DMS53 treated with DMSO at 0.1 percent for 48 hours (cell line): ENCODE data around the gene EPHB3.

ENCODE experiments used
- DNase-seq: peaks from one replicate; lab custom pipeline; 2025; ENCODE audit not compliant: unreplicated experiment; lab: John Stamatoyannopoulos, UW

EPHB3 gene

DNA sequence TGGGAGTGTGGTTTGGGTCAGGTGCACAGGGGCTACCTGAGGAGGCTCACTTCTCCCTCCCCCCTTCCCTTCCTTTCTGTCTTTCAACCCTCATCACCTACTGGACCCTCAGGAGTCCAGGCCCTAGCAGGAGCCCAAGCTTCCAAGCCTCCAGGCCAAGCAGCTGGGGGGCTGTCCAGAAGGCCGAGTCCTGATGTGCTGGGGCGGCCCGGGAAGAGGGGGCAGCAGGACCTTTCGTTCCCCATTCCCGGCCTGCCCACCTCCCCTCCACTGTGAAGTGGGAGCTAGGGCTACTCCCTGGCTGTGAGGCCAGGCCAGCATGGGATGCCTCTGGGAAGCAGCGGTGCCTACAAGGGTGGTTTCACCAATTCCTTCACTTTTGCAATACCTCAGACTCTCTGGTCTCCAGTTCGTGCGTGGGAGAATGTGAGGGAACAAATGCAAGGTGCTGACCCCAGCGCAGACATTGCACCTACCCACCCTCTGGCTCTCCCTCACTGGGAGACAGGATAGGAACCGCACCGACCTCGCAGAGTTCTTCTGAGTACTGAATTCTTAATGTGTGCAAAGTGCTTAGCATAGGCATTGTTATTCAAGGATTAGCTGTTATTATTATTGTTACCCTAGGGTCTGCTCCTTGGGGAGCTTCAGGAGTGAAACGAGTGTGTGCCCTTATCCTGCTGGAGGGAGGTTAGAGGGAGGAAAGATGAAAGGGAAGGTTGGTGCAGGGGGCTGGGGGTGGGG, 2.5 kb downstream of the EPHB3 start:
- DNase-seq = no peak

DNA sequence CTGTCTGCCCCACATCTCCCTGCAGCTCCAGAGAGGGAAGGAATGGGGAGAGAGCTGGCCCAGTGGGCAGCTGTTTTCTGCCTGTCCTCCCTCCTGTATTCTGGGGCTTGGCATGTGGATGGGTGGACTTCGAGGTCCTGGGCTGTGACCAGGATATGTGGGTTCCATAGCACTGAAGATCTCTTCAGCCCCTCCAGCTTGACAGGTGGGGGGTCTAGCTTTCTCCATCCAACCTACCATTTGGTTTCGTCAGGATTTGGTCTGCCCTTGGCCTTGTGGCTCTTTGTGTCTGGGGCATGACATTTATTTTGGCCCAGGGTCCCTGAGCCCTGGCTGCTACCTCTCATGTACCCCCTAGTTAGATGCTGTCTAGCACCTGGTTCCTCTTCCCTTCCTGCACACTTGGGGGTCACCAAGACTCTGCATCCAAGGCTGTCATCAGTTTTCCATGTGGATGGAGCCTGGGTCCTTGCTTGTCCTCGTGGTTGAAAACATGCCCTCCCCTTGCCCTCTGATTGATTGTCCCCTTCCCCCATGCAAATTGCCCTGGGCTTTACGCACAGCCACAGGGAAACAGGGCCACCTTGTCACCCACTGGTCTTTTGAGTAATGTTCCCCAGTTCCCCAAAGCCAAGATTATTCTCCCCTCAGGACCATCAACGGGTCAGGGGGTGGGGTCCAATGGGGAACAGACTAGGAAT, 3.2 kb downstream of the EPHB3 start:
- DNase-seq = no peak

DNA sequence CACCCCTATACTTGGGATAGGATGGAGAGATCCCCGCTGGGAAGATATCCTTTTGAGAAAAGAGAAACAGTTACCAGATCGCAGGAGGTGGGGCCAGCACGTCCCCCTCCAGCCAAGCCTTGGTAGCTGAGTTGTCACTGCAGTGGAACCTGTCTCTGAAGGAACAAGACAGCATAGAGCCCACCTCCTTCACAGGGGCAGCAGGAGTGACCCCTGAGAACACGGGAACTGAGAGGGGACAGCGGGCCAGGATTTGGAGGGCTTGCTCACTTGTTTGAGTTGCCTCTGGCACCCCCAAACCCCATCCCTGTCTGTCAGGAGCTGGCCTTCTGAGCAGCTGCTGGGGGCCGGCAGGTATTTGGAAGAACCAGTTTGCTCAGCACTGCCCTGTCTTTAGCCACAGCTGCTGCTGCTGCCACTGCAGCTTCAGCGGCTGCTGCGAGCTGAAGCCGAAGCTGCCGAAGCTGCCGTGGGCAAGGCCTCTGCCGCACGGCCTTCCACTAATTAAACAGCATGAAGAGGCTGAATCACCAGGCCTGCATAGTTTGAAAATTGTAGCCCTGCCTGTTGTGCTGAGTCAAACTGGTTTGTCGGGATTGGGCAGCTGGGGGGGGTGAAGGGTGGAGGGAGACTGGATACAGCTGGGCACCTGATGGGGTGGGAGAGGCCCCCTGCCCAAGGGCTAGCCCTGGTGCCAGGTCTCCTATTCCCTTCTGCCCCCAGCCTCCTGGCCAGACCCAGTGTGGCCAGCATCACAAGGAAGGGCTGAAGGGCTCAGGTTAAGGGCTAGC, 4.0 kb downstream of the EPHB3 start:
- peak; percentile 90 for DNase-seq

DNA sequence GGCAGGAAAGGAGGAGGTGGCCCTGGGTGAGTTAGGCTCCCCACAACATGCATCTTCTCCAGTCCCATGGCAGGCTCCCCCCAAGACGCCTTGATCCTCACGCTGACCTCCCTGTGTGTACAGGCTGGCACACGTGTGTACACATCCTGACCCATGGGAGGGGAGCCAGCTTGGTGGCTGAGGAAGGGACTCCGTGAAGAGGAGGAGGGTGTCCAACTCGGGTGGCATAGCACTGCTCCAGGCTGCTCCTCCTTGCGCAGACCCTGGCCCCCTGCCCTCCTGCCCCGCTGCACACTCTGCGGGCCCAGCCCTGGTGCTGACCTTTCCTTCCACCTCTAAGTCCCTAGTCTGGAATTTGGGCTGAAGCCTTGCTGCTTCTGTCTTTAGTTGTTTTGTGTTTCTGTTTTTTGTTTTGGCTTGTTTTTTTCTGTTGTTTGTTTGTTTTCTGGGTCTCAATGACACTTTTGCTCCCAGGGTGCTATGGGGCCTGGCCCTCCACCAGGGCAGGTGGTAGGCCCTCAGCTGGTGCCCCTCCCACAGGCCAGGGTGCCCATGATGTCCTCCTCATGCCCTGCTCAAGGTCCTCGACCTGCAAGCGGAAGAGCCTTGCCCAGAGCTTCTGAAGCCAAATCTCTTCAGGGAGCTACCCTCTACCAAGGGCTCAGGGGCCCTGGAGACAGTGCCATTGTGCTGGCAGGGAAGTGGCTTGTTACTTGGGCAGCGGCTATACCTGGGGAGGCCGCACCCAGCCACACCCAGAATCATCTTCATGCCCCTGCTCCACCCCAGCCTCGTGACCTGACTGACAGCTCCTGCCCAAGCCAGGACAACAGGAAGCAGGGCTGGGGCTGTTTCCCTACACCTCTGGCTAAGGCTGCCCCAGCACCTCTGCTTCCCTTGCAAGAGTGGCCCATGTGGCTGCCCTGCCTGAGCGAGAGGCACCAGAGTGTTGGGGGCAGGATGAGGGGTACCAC, 5.1 kb downstream of the EPHB3 start:
- no peak for DNase-seq

DNA sequence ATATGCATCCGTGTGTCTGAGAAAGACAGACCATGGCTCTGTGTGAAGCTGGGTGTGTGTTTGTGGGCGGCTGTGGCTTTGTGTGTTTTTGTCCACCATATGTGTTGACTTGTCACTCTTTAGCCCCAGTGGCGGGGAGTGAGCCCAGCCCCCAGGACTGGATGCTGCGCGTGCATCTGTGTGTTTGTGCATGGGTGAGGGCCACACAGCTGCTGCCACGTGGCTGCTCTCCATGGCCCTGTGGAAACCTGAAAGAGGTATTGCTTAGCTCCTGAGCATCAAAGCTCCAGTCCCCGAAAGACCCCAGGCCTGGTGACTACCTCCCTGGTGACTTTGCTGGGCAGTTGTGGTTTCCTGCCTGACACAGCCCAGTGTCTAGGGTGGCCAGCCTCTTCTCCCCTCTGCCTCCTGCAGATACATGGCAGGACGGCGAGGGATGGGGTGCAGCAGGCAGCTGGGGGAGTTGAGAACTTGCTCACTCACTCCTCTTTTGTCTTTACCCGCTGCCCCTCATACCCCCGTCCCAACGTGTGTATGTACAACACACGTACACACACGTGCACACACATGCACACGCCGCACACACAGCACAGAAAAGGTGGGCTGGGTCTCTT, 6.5 kb downstream of the EPHB3 start:
- no peak for DNase-seq

DNA sequence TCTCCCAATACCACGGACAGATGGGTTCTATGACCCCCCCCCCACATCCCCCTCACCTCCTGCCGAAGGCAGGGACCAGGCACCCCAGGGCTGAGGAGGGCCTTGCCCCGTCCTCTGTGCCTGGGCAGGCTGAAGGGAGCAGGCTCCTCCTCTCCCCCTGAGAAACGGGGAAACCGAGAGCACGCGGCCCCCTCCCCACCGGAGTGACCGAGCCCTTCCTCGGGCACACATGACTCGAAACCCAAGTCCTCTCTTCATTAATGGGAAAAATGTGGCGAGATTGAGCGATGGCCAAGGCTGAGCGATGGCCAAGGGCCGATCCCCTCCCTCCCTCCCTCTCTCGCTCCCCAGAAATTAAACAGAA, 7.0 kb downstream of the EPHB3 start:
- DNase-seq = no peak

DNA sequence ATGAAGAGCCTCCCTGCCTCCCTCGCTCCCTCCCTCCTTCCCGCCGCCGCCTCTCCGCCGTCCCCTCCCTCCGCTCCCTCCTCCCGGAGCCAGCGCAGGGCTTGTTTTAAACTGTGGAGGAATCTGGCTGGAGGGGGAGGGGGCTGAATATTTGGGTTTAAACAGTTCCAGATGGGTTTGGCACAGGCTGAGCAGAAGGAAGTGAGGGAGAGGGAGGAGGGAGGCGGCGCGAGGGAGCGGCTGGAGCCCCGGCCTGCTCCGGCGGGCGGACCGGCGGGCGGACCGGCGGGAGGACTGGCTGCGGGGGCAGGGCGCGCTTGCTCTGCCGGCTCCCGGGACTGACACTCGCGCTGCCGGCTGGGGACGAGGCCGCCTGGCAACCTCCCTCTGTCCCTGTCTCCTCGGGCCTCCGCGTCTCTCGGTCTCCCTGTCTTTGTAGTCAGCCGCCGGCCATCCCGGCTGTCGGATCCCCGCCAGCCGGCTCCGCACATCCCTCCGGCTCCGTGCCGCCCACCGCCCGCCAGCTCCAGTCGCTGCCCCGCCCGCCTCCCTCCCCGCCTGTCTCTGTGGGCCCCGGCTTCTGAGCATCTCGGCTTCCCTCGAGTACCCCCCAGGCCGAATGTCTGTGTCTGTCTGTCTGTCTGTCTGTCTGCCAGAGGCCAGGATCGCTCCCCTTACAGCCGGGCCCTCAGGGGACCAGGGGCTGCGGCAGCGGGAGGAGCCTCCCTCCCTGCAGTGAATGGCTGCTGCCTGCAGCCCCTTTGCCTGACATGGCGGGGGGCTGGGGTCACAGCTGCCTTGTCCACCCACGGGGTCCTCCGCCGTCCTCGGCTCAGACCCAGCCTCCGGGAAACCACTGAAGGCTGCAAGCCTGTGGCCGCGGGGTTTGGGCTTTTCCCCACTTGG, 7.6 kb downstream of the EPHB3 start:
- DNase-seq = no peak

DNA sequence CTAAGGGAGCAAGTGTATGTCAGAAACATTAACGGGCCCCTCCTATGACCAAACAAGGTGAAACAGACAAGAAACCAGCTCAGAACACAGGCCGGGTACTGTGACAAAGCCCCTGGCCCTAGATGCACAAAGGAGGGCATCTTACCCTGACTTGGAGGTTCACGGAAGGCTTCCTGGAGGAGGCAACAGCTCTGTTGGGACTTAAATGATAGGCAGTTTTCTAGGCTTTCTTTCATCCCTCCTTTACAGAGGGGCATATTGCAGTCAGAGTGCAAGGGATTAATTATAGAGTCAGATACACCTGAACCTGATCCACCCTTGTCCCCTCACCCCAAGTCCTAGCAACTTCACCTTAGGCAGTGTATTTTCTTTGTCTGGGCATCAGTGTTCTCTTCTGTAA, 8.4 kb downstream of the EPHB3 start:
- no peak for DNase-seq

DNA sequence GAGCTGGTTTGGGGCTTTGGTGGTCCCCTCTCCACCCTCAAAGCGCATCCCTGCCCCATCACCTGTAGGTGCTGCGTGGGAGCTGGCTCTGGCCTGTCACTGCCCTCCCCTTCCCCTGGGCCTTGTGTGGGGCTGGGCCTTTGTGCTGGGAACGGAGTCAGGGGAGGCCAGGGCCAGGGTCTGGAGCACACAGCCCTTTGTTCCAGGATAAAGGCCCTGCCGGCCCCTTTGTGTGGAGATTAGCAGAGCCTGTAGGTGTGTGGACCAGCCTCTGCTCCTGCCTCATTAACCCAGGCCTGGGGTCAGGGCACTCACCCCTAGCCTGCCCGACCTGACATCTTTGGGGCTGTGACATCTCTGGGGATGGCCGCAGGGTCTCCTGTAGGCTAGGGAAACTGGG, 8.9 kb downstream of the EPHB3 start:
- DNase-seq = no peak

DNA sequence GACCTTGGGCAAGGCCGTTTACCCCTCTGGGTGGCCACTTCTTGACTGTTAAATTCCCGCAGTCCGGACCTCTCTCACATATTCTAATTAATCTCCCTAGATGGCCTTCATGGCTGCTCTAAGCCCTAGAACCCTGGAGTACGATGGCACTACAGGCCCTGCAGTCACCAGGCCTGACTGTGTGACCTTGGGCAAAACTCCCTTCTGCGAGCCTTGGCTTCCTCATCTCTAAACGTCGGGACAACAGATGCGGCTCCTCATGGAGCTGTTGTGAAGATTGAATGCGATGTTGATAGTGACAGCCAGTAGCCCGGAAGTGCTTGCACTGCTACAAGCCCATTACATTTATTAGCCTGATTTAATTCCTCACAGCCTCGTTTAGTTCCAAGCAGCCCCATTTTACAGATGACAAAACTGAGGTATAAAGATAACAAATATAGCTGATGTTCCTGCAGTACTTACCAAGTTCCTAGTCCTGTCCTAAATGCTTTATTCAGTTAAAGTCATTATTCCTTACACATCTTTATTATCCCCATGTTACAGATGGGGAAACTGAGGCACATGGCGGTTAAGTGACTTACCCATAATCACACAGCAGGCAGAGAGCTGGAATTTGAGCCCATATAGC, 10.3 kb downstream of the EPHB3 start:
- no peak for DNase-seq

DNA sequence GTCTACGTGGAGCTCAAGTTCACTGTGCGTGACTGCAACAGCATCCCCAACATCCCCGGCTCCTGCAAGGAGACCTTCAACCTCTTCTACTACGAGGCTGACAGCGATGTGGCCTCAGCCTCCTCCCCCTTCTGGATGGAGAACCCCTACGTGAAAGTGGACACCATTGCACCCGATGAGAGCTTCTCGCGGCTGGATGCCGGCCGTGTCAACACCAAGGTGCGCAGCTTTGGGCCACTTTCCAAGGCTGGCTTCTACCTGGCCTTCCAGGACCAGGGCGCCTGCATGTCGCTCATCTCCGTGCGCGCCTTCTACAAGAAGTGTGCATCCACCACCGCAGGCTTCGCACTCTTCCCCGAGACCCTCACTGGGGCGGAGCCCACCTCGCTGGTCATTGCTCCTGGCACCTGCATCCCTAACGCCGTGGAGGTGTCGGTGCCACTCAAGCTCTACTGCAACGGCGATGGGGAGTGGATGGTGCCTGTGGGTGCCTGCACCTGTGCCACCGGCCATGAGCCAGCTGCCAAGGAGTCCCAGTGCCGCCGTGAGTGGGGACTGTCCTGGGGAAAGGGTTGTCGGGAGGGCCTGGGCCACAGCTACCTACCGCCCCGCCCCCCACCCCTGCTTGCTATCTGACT, 11.2 kb downstream of the EPHB3 start:
- no peak for DNase-seq

DNA sequence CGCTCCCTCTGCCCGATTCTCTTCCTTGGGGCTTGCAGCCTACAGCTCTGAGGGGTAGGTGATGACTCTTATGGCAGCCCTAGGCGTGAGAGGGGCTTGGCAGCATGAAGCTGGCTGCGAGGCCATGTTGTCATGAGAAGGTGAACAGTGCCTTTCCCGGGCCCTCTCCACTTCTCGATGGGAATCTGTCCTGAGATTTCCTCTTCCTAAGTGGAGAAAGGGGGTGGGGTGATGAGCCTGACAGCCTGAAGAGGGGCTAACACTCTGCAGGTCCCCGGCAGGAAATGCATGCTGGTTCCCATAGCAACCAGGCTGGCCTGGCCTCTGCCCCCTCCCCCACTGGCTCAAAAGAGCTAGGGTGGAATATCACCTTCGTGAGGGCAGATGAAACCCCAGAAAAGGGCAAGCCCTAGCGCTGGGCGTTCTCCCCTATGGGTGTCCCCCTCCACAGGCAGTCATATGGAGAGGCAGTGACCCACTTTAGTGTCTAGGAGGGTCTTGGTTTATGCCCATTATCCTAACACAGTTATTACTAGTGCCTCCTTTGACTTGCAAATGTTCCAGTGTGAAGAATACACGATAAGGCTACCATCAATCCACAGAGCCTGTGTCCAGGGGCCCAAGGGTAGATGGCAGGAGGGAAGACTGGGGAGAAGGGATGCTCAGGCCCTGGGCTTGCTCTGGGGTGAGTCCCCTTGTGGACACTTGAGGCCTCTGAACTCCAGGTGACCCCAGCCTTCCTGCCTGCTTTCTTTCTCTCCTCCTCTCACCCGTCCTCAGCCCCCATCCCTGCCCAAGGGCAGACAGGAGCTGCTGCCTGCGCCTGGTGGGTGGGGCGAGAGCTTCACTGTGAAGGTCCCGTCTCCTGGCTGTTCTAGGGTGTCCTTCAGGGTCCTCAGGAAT, 13.2 kb downstream of the EPHB3 start:
- DNase-seq = no peak

DNA sequence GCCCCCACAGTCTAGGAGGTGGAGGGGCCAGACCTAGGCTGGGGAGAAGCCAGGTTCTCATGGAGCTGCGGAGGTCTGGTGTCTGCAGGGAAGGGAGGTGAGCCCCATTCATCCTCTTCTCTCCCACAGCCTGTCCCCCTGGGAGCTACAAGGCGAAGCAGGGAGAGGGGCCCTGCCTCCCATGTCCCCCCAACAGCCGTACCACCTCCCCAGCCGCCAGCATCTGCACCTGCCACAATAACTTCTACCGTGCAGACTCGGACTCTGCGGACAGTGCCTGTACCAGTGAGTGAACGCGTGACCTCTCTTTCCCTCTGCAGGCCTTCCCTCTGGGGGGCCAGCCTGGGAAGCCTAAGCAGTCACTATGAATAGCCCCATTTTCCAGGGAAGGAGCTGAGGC, 14.1 kb downstream of the EPHB3 start:
- DNase-seq = no peak

DNA sequence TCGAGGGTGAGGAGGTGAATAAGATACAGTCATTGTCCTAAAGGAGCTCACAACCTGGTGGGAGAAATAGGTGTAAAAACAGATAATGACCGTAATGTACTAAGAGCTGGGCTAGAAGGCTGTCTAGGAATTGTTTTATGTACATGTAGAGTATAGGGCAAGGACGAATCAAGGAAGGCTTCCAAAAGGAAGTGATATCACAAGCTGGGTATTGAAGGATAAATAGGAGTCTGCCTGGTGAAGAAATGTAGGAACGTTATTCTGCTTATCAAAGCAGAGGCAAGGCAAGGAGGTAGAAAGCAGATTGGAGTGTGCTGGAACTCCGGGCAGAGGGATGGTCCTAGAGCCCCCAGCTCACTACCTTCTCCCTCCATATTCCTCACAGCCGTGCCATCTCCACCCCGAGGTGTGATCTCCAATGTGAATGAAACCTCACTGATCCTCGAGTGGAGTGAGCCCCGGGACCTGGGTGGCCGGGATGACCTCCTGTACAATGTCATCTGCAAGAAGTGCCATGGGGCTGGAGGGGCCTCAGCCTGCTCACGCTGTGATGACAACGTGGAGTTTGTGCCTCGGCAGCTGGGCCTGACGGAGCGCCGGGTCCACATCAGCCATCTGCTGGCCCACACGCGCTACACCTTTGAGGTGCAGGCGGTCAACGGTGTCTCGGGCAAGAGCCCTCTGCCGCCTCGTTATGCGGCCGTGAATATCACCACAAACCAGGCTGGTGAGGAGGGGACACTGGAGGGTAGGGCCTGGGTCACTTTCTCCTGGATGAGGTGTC, 15.1 kb downstream of the EPHB3 start:
- DNase-seq = no peak

DNA sequence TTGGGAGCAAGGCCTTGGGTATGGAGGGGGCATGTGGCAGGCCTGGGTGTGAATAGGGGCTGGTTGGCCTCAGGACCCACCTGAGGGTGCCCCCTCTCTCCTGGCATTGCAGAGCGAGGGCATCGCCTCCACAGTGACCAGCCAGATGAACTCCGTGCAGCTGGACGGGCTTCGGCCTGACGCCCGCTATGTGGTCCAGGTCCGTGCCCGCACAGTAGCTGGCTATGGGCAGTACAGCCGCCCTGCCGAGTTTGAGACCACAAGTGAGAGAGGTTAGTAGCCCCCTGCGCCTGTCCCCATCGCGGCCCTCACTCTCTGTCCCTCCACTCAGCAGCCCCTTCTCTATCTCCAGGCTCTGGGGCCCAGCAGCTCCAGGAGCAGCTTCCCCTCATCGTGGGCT, 16.0 kb downstream of the EPHB3 start:
- DNase-seq = no peak

DNA sequence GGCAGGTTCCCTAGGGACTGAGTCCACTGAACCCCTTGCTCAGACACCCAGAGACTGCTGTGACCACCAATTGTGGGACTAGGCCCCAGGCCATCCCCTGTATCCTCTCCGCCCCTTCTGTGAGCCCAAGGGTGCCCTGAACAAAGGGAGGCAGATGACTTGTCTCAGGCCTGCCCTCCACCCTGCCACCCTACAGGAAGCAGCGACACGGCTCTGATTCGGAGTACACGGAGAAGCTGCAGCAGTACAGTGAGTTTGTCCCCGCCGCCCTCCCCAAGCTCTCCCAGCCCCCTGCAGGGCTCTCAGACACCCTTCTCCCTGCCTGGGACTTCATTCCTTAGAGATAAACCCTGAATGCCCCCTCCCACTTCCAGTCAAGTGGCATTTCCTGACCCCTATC, 16.6 kb downstream of the EPHB3 start:
- DNase-seq = no peak

DNA sequence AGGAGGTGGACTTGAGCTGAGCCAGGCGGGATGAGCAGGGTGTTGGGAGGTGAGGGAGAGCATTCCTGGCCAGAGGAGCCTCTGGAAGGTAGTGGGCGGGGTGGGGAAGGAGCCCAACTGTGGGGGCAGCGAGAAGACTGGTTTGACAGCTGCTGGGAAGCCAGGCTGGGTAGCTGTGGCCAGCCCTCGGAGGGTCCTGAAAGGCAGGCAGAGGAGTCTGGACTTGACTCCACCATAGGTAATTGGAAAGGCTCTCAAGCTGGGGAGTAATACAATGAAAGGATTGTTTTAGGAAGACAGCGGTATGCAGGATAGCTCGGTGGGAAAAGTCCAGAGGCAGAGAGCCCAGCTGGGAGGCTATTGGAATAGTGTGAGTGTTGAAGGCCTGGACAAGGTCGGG, 17.2 kb downstream of the EPHB3 start:
- DNase-seq = no peak
